Cardiac muscle cell (in vitro differentiated cells and primary cell): ENCODE results near the gene RBX1. TPM values are rescaled to one million over a fixed set of nuclear protein-coding genes. Genes with fewer than 3 reads are reported as not detected.

ENCODE experiments used
- DNase-seq, 2 donors: peaks; one replicate each; pipeline versions ENCODE4 v3.0.0 to v3.0.0-alpha.2; 2010 to 2017; ENCODE audit warnings: low read depth in 1 of 2, low spot score in 1 of 2
- H3K27ac ChIP-seq: fragments of 200-600 bp; sonication (generic); 2 replicates; pipeline ENCODE4 v1.5.1; 2016
- H3K27me3 ChIP-seq: fragments of 200-600 bp; sonication (generic); 2 replicates; pipeline ENCODE4 v1.6.0; 2016; ENCODE audit warnings: control low read depth
- H3K36me3 ChIP-seq: fragments of 200-600 bp; sonication (generic); 2 replicates; pipeline ENCODE4 v1.5.1; 2016; ENCODE audit warnings: control low read depth
- H3K4me1 ChIP-seq: fragments of 200-600 bp; sonication (generic); 2 replicates; pipeline ENCODE4 v1.8.1; 2017; ENCODE audit warnings: low read depth, mild to moderate bottlenecking, mixed run types
- H3K4me3 ChIP-seq: fragments of 200-600 bp; sonication (generic); 2 replicates; pipeline ENCODE4 v1.5.1; 2016; ENCODE audit warnings: mild to moderate bottlenecking
- H3K9me3 ChIP-seq: fragments of 200-600 bp; sonication (generic); 2 replicates; pipeline ENCODE4 v1.5.1; 2017; ENCODE audit warnings: low read depth, mild to moderate bottlenecking, control low read depth
- CTCF ChIP-seq: IDR thresholded peaks from 2 replicates; pipeline ENCODE4 v1.5.1; 2012; ENCODE audit warnings: low read depth, mild to moderate bottlenecking, low read length
- polyA plus RNA-seq: library from polyadenylated mRNA; unstranded; fragments of >200 nt; fragmentation: Nextera tagmentation; extraction: Ambion mirVana; gene quantifications from 2 replicates; pipeline ENCODE4 v1.2.1, GENCODE V29; 2016
- total RNA-seq: library from RNA; depleted of rRNA; stranded (reverse); fragments of >200 nt; gene quantifications from 2 replicates; pipeline ENCODE4 v1.2.3, GENCODE V29; 2016

Gene RBX1
- total and polyA plus RNA-seq, 2 experiments from 2014 or later, result 86.4 to 356 TPM

GRCh38 chr22:40951795-40952605, 822 bp downstream of the RBX1 start:
- Histone ChIP-seq H3K4me3 (peak overlapping the region; percentile 78), H3K9me3 (no peaks in the 10 kb centered on the region), H3K27ac (peak overlapping the region; percentile 94), H3K4me1 (peaks cover 5% of the 10 kb centered on the region), H3K36me3 (peaks cover 15% of the 10 kb centered on the region), H3K27me3 (no peaks in the 10 kb centered on the region)
- TF ChIP-seq CTCF, result no peak
- DNase-seq, result no peak

GRCh38 chr22:40953471-40953870, 2.3 kb downstream of the RBX1 start:
- no peaks in the 10 kb centered on the region for H3K9me3 ChIP-seq
- peak in 1 of 2 donors; percentile 40 for DNase-seq
- H3K27ac ChIP-seq, result peak overlapping the region; percentile 0

GRCh38 chr22:40954113-40954512, 2.9 kb downstream of the RBX1 start:
- no peak for DNase-seq
- Histone ChIP-seq H3K27ac (no peak overlapping the region), H3K36me3 (peaks cover 15% of the 10 kb centered on the region), H3K27me3 (no peaks in the 10 kb centered on the region), H3K4me1 (peaks cover 5% of the 10 kb centered on the region), H3K9me3 (no peaks in the 10 kb centered on the region), H3K4me3 (no peak overlapping the region)
- TF ChIP-seq CTCF, result no peak

More at GRCh38 chr22:40953471-40953870, 2.3 kb downstream of the RBX1 start:
- Histone ChIP-seq H3K4me3 (no peak overlapping the region), H3K27me3 (no peaks in the 10 kb centered on the region), H3K36me3 (peaks cover 15% of the 10 kb centered on the region), H3K4me1 (peaks cover 5% of the 10 kb centered on the region)
- no peak for TF ChIP-seq CTCF

GRCh38 chr22:40955571-40955970, 4.4 kb downstream of the RBX1 start:
- H3K9me3 ChIP-seq, result no peaks in the 10 kb centered on the region
- no peak for TF ChIP-seq CTCF
- peaks cover 15% of the 10 kb centered on the region for H3K36me3 ChIP-seq
- no peak overlapping the region for H3K4me3 ChIP-seq
- peaks cover 9% of the 10 kb centered on the region for H3K4me1 ChIP-seq
- no peak overlapping the region for H3K27ac ChIP-seq
- H3K27me3 ChIP-seq, result no peaks in the 10 kb centered on the region
- peak in 1 of 2 donors; percentile 64 for DNase-seq

- Histone ChIP-seq H3K36me3 (peaks cover 19% of the 10 kb centered on the region), H3K4me1 (peaks cover 5% of the 10 kb centered on the region), H3K4me3 (no peak overlapping the region), H3K27ac (no peak overlapping the region), H3K9me3 (no peaks in the 10 kb centered on the region), H3K27me3 (no peaks in the 10 kb centered on the region)
- TF ChIP-seq CTCF, result no peak
- DNase-seq, result no peak
Observed at GRCh38 chr22:40957601-40958000, 6.4 kb downstream of the RBX1 start.
